Peyer's patch (tissue), 4 donors: ENCODE data around the gene KCNT1. TPM values are rescaled to one million over a fixed set of nuclear protein-coding genes. Genes with fewer than 3 reads are reported as not detected.

ENCODE experiments used
- DNase-seq, 3 donors: peaks; one replicate each; pipeline ENCODE4 v3.0.0-alpha.2; 2017 to 2019
- H3K27ac ChIP-seq, 4 donors: fragments of 200-600 bp; sonication (generic); one replicate each; pipeline ENCODE4 v1.5.1; 2016 to 2019
- H3K27me3 ChIP-seq, 2 donors: fragments of 200-600 bp; sonication (generic); one replicate each; pipeline ENCODE4 v1.5.1; 2019
- H3K36me3 ChIP-seq, 3 donors: fragments of 200-600 bp; sonication (generic); one replicate each; pipeline ENCODE4 v1.5.1; 2016 to 2019
- H3K4me1 ChIP-seq, 4 donors: fragments of 200-600 bp; sonication (generic); one replicate each; pipeline ENCODE4 v1.5.1; 2016 to 2019
- H3K4me3 ChIP-seq, 4 donors: fragments of 200-600 bp; sonication (generic); 1 replicate in 3 of 4; 2 replicates in 1 of 4; pipeline ENCODE4 v1.5.1; 2016 to 2019; ENCODE audit warnings: mild to moderate bottlenecking in 1 of 4
- H3K9me3 ChIP-seq, 4 donors: fragments of 200-600 bp; sonication (generic); one replicate each; pipeline ENCODE4 v1.5.1; 2016 to 2019; ENCODE audit warnings: mild to moderate bottlenecking in 1 of 4
- POLR2A ChIP-seq, 2 donors: fragments of 450-650 bp; IDR thresholded peaks; one replicate each; pipeline ENCODE4 v1.5.1; 2017; ENCODE audit warnings: antibody characterized with exemption in 2 of 2, mild to moderate bottlenecking in 2 of 2, moderate library complexity in 2 of 2
- total RNA-seq, 4 donors: library from RNA; depleted of rRNA; stranded (reverse); fragments of >200 nt; gene quantifications; one replicate each; pipeline ENCODE4 v1.1.0, GENCODE V29; 2016
- TF ChIP-seq, protein P1 (sequence below), 6 experiments: fragments of 450-650 bp in 4 of 6; fragments of 200-600 bp in 2 of 6; sonication (generic) in 1 of 6; IDR thresholded peaks; one replicate each; pipeline ENCODE4 v1.5.1; 2017 to 2019; ENCODE audit warnings: antibody characterized with exemption in 6 of 6, mild to moderate bottlenecking in 3 of 6, moderate library complexity in 1 of 6

The KCNT1 gene
- total RNA-seq, 4 donors from 2014 or later, result 0.27 TPM; not detected in 3

DNA sequence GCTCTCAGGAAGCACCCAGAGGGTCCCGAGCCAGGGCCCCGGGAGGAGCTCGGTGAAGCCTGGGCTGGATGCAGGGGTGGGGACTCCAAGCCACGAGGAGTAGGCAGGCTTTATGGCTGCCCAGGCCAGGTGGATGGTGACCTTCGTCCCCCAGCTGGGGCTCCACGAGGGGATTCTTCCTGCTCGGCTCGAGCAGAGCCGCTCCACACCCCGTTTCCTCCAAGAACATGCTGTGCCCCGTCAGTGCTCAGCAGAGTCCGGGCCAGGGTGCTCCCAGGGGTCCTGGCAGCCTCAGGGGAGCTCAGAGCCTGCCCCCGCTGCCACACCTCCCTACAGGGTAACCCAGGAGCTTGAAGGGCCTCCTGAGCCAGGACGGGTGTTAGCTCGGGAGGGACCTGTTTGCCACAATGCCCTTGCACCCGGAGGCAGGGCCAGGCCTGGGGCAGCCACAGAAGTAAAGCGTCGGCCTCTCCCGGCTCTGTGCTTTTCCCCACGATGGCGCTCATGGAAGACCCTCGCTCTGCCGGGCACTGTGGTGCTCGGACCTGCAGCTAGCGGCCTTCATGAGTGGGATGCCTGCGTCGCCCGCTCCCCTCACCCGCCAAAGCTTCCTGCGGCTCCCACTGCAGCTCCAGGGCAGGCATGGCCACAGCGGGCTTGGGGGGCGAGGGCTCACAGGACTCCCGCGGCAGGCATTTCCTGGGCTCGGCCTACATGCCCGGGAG lies 86.8 kb downstream of the KCNT1 start:
- DNase-seq, result peak in 1 of 3 donors; percentile 49
- Histone ChIP-seq H3K4me3 (no peak overlapping the region), H3K27ac (no peak overlapping the region), H3K4me1 (no peaks in the 10 kb centered on the region), H3K9me3 (no peaks in the 10 kb centered on the region), H3K36me3 (no peaks in the 10 kb centered on the region), H3K27me3 (no peaks in the 10 kb centered on the region)
- TF ChIP-seq POLR2A (IDR thresholded peaks at IDR 0.05), result no peak
- TF ChIP-seq, protein P1, sequence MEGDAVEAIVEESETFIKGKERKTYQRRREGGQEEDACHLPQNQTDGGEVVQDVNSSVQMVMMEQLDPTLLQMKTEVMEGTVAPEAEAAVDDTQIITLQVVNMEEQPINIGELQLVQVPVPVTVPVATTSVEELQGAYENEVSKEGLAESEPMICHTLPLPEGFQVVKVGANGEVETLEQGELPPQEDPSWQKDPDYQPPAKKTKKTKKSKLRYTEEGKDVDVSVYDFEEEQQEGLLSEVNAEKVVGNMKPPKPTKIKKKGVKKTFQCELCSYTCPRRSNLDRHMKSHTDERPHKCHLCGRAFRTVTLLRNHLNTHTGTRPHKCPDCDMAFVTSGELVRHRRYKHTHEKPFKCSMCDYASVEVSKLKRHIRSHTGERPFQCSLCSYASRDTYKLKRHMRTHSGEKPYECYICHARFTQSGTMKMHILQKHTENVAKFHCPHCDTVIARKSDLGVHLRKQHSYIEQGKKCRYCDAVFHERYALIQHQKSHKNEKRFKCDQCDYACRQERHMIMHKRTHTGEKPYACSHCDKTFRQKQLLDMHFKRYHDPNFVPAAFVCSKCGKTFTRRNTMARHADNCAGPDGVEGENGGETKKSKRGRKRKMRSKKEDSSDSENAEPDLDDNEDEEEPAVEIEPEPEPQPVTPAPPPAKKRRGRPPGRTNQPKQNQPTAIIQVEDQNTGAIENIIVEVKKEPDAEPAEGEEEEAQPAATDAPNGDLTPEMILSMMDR (IDR thresholded peaks at IDR 0.05), result no peak

DNA sequence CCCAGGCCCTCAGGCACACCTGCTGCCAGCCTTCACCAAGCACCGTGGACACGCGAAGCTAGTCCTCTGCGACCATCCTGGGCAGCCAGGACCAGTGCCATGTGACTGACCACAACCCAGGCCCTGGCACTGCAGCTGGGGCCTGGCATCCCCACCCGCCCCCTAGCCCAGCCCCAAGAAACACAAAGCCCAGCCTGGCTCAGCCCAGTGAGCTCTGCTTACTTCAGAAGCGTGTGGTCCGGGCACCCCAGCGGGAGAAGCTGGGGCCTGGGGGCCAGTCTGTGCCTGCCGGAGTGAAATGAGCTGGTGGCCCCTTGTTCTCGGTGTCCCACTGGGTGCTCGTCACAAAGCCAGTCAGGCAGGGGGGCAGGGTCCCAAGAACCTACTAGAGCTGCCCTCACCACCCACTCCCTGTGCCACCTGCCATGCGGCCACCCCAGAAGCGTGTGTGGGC lies 87.9 kb downstream of the KCNT1 start:
- H3K27me3 ChIP-seq, result no peaks in the 10 kb centered on the region
- DNase-seq, result no peak
- no peaks in the 10 kb centered on the region for H3K9me3 ChIP-seq
- H3K4me1 ChIP-seq, result no peaks in the 10 kb centered on the region
- H3K4me3 ChIP-seq, result no peak overlapping the region
- no peak overlapping the region for H3K27ac ChIP-seq
- TF ChIP-seq, protein P1 (IDR thresholded peaks at IDR 0.05), result no peak
- no peak for TF ChIP-seq POLR2A (IDR thresholded peaks at IDR 0.05)
- no peaks in the 10 kb centered on the region for H3K36me3 ChIP-seq

DNA sequence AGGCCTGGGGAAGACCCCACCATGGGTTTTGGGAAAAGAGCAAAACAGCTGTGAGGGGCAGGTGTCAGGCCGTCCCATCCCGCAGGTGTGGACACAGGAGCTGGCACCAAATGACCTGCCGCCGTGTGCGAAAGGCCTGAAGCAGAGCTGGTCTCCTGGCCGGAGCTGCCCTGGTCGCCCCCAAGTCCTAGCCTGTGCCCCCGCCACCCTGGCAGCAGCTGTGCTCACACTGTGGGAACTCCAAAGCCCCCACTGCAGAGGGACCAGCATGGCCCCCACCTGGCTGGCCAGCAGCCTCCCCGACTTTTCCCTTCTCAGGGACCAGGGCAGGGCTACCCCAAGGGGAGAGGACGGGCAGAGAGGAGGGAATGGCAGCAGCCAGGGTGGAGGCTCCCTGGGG lies 88.4 kb downstream of the KCNT1 start:
- no peak for TF ChIP-seq POLR2A (IDR thresholded peaks at IDR 0.05)
- TF ChIP-seq, protein P1 (IDR thresholded peaks at IDR 0.05), result no peak
- Histone ChIP-seq H3K4me1 (no peaks in the 10 kb centered on the region), H3K9me3 (no peaks in the 10 kb centered on the region), H3K36me3 (no peaks in the 10 kb centered on the region), H3K27me3 (no peaks in the 10 kb centered on the region), H3K4me3 (no peak overlapping the region), H3K27ac (no peak overlapping the region)
- no peak for DNase-seq

DNA sequence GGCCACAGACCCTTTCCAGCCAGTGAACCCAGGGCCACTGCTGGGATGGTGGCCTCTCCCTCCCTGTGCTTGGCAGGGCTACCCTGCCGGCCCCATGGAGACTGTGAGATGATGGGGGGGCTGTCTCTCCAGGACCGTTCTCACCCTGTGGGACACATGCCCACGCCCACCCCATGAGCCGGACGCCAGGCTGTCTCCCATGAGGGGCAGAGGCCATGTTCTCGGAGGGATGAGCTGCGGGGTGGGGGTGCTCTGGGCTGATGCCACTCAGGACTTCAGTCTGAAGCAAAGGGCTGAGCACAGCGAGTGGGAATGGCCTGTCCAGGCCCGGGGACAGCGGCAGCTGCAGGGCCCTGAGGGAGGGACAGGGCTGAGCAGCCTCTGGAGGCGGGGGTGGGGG lies 88.9 kb downstream of the KCNT1 start:
- H3K27ac ChIP-seq, result no peak overlapping the region
- H3K4me3 ChIP-seq, result no peak overlapping the region
- no peaks in the 10 kb centered on the region for H3K27me3 ChIP-seq
- no peak for TF ChIP-seq POLR2A (IDR thresholded peaks at IDR 0.05)
- TF ChIP-seq, protein P1 (IDR thresholded peaks at IDR 0.05), result no peak
- no peaks in the 10 kb centered on the region for H3K36me3 ChIP-seq
- DNase-seq, result no peak
- no peaks in the 10 kb centered on the region for H3K9me3 ChIP-seq
- no peaks in the 10 kb centered on the region for H3K4me1 ChIP-seq

DNA sequence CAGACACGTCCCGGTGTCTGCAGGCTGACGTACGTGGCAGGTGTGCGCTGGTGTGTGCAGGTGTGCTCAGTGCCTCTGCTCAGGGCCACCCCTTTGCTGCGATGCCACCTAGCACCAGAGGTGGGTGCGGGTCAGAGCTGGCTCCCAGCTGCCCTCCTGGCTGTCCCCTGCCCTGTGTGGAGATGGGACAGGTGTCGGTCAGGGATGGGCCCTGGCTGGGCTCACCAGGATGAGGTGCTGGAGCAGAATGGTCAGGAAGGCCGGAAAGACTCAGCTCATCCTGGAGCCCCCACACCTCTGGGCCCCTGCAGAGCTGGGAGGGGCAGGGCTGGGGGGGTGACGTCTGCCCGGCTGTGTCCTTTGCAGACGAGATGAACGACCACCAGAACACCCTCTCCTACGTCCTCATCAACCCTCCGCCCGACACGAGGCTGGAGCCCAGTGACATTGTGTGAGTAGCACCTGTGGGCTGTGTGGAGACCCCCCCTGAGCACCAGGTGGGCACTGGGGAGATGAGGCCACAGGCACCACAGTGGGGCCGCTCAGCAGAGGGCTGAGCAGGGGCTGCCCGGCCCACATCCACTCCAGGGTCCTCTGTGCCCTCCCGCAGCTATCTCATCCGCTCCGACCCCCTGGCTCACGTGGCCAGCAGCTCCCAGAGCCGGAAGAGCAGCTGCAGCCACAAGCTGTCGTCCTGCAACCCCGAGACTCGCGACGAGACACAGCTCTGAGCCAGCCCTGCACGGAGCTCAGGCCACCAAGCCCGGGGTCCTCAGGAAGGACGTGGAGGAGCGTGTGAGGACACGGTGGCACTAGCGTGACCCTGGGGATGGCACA lies 89.7 kb downstream of the KCNT1 start:
- Histone ChIP-seq H3K4me1 (no peaks in the 10 kb centered on the region), H3K36me3 (no peaks in the 10 kb centered on the region), H3K9me3 (no peaks in the 10 kb centered on the region), H3K4me3 (no peak overlapping the region), H3K27me3 (no peaks in the 10 kb centered on the region), H3K27ac (no peak overlapping the region)
- TF ChIP-seq POLR2A (IDR thresholded peaks at IDR 0.05), result no peak
- TF ChIP-seq, protein P1 (IDR thresholded peaks at IDR 0.05), result no peak
- no peak for DNase-seq
